Activated CD4-positive, alpha-beta memory T cell treated with anti-CD3 and anti-CD28 coated beads for 36 hours (primary cell): Measurements from ENCODE around the gene KDM7A. TPM values are rescaled to one million over a fixed set of nuclear protein-coding genes. Genes with fewer than 3 reads are reported as not detected.

Source experiments
- total RNA-seq, 2 experiments: library from RNA; stranded (reverse); gene quantifications; one replicate each; pipeline ENCODE4 v1.2.3, GENCODE V29; 2021

Gene KDM7A
- total RNA-seq, 2 experiments from 2014 or later: 23.4 to 24.5 TPM

Other genes with a start within 250 kb of the KDM7A start
- gene PARP12, start 114.0 kb downstream of the KDM7A start, total RNA-seq: 10 to 100 TPM; 26.7 to 30.6 TPM
- 10 to 100 TPM; 74.5 to 74.7 TPM for gene SLC37A3, start 221.5 kb upstream of the KDM7A start, total RNA-seq
- gene RAB19, start 227.1 kb upstream of the KDM7A start, total RNA-seq: 10 to 100 TPM; 13.3 to 14.5 TPM